Measurements from ENCODE around the gene LYSMD1. TPM values are rescaled to one million over a fixed set of nuclear protein-coding genes. Genes with fewer than 3 reads are reported as not detected.
A peak's percentile ranks its signal among the peaks of the same experiment; 100 is the strongest.

Gene LYSMD1
- total RNA-seq, 2 experiments from 2014 or later: 3.7 to 6.2 TPM

- H3K4me2 ChIP-seq (ENCODE audit: low read length): peak overlapping the region; percentile 74
- H3K79me2 ChIP-seq (ENCODE audit: insufficient read depth, low read depth, low read length): peaks cover 13% of the 10 kb centered on the region; the same call in 1 of the 2 replicates
- H3K27ac ChIP-seq (ENCODE audit: low read depth, low read length, poor library complexity, severe bottlenecking): no peak overlapping the region
- H3K9me2 ChIP-seq (ENCODE audit: insufficient read depth, low read length): no peaks in the 10 kb centered on the region
- POLR2A ChIA-PET: no interaction called here
- no peak for DNase-seq (ENCODE audit: low spot score)
- TF ChIP-seq EZH2phosphoT487 (IDR thresholded peaks at IDR 0.05; ENCODE audit: borderline replicate concordance, low read depth, low read length) (no peak), CTCF (conservative IDR thresholded peaks at IDR 0.05; ENCODE audit: low read length) (no peak)
- H2AFZ ChIP-seq (ENCODE audit: low read length): peak overlapping the region; percentile 87
- no TSS peak for BruUV-seq (replicated peaks)
- no peaks in the 10 kb centered on the region for H3K9me3 ChIP-seq (ENCODE audit: low read length)
- H4K20me1 ChIP-seq (ENCODE audit: insufficient read depth, low read length): no peaks in the 10 kb centered on the region
- intact Hi-C loops (cut with micrococcal nuclease; ENCODE audit: unreplicated experiment): no loop called here
- H3K4me3 ChIP-seq (ENCODE audit: low read depth, low read length, poor library complexity, severe bottlenecking): peak overlapping the region; percentile 90
- CTCF ChIA-PET (ENCODE audit: unreplicated experiment): no interaction called here
- H3K36me3 ChIP-seq (ENCODE audit: insufficient read depth, low read length): peaks cover 29% of the 10 kb centered on the region
- peaks cover 24% of the 10 kb centered on the region for H3K4me1 ChIP-seq (ENCODE audit: insufficient read depth, low read length, poor library complexity, severe bottlenecking)
Observed at GRCh38 chr1:151165281-151165737, 393 bp downstream of the LYSMD1 start.

- no peak for DNase-seq (ENCODE audit: low spot score)
- intact Hi-C loops (cut with micrococcal nuclease; ENCODE audit: unreplicated experiment): no loop called here
- Histone ChIP-seq H3K4me1 (ENCODE audit: insufficient read depth, low read length, poor library complexity, severe bottlenecking) (peaks cover 24% of the 10 kb centered on the region), H3K27ac (ENCODE audit: low read depth, low read length, poor library complexity, severe bottlenecking) (no peak overlapping the region), H3K4me2 (ENCODE audit: low read length) (peak overlapping the region; percentile 74), H3K9me3 (ENCODE audit: low read length) (no peaks in the 10 kb centered on the region), H3K79me2 (ENCODE audit: insufficient read depth, low read depth, low read length) (peaks cover 13% of the 10 kb centered on the region; the same call in 1 of the 2 replicates), H3K9me2 (ENCODE audit: insufficient read depth, low read length) (no peaks in the 10 kb centered on the region), H2AFZ (ENCODE audit: low read length) (0 out of 2 replicates have a peak overlapping the region, but pooled peaks have one; percentile 87), H3K36me3 (ENCODE audit: insufficient read depth, low read length) (peaks cover 24% of the 10 kb centered on the region), H3K4me3 (ENCODE audit: low read depth, low read length, poor library complexity, severe bottlenecking) (peak overlapping the region; percentile 90), H4K20me1 (ENCODE audit: insufficient read depth, low read length) (no peaks in the 10 kb centered on the region)
- ChIA-PET POLR2A (no interaction called here), CTCF (ENCODE audit: unreplicated experiment) (no interaction called here)
- TF ChIP-seq EZH2phosphoT487 (IDR thresholded peaks at IDR 0.05; ENCODE audit: borderline replicate concordance, low read depth, low read length) (no peak), CTCF (conservative IDR thresholded peaks at IDR 0.05; ENCODE audit: low read length) (no peak)
- BruUV-seq (replicated peaks): TSS peak; percentile 49
Observed at GRCh38 chr1:151164732-151165280, 896 bp downstream of the LYSMD1 start.

- peaks cover 41% of the 10 kb centered on the region for H3K4me1 ChIP-seq (ENCODE audit: insufficient read depth, low read length, poor library complexity, severe bottlenecking)
- TF ChIP-seq EZH2phosphoT487 (IDR thresholded peaks at IDR 0.05; ENCODE audit: borderline replicate concordance, low read depth, low read length) (no peak), CTCF (conservative IDR thresholded peaks at IDR 0.05; ENCODE audit: low read length) (no peak)
- intact Hi-C loops (cut with micrococcal nuclease; ENCODE audit: unreplicated experiment): no loop called here
- H2AFZ ChIP-seq (ENCODE audit: low read length): no peak overlapping the region
- no peaks in the 10 kb centered on the region for H4K20me1 ChIP-seq (ENCODE audit: insufficient read depth, low read length)
- peaks cover 16% of the 10 kb centered on the region; the same call in 1 of the 2 replicates for H3K36me3 ChIP-seq (ENCODE audit: insufficient read depth, low read length)
- no peak overlapping the region for H3K27ac ChIP-seq (ENCODE audit: low read depth, low read length, poor library complexity, severe bottlenecking)
- ChIA-PET POLR2A (interaction anchor here (0.9 kb wide), 1 partner anchor 18 kb away, joined by 3 read pairs; no protein-coding TSS in a partner anchor), CTCF (ENCODE audit: unreplicated experiment) (no interaction called here)
- BruUV-seq (replicated peaks): no TSS peak
- no peaks in the 10 kb centered on the region for H3K9me2 ChIP-seq (ENCODE audit: insufficient read depth, low read length)
- DNase-seq (ENCODE audit: low spot score): no peak
- H3K79me2 ChIP-seq (ENCODE audit: insufficient read depth, low read depth, low read length): peaks cover 9% of the 10 kb centered on the region; the same call in 1 of the 2 replicates
- no peak overlapping the region for H3K4me3 ChIP-seq (ENCODE audit: low read depth, low read length, poor library complexity, severe bottlenecking)
- no peaks in the 10 kb centered on the region for H3K9me3 ChIP-seq (ENCODE audit: low read length)
- H3K4me2 ChIP-seq (ENCODE audit: low read length): peak overlapping the region; percentile 40
Observed at GRCh38 chr1:151159373-151159772, 6.3 kb downstream of the LYSMD1 start.
